Fibroblast of lung (primary cell): Measurements from ENCODE around the gene OLR1. TPM values are rescaled to one million over a fixed set of nuclear protein-coding genes. Genes with fewer than 3 reads are reported as not detected.
A peak's percentile ranks its signal among the peaks of the same experiment; 100 is the strongest.
"Not testable (repeated sequence)": the region's sequence is repeated elsewhere in the genome, so short reads cannot be mapped to it uniquely, and the experiment has no call there.

Experiments
- DNase-seq, 2 donors: peaks; one replicate each; pipeline versions ENCODE4 v3.0.0 to v3.0.0-alpha.2; 2010; ENCODE audit warnings: low read depth in 2 of 2
- H2AFZ ChIP-seq: 2 replicates; pipeline ENCODE4 v1.5.1; 2012; ENCODE audit warnings: low read length, control low read depth, inconsistent platforms
- H3K27ac ChIP-seq: 2 replicates; pipeline ENCODE4 v1.5.1; 2011; ENCODE audit warnings: low read length, control low read depth; ENCODE audit not compliant: insufficient read depth
- H3K27me3 ChIP-seq: 2 replicates; pipeline ENCODE4 v1.5.1; 2011; ENCODE audit warnings: mild to moderate bottlenecking, low read length; ENCODE audit not compliant: control insufficient read depth, insufficient read depth
- H3K36me3 ChIP-seq: 2 replicates; pipeline ENCODE4 v1.5.1; 2011; ENCODE audit warnings: low read length; ENCODE audit not compliant: control insufficient read depth, insufficient read depth
- H3K4me1 ChIP-seq: 2 replicates; pipeline ENCODE4 v1.5.1; 2011; ENCODE audit warnings: low read length; ENCODE audit not compliant: control insufficient read depth, insufficient read depth; ENCODE audit errors: extremely low read depth
- H3K4me2 ChIP-seq: 2 replicates; pipeline ENCODE4 v1.5.1; 2011; ENCODE audit warnings: low read length, control low read depth; ENCODE audit not compliant: insufficient read depth; ENCODE audit errors: extremely low read depth
- H3K4me3 ChIP-seq, 4 experiments: fragments of 200-600 bp in 1 of 4; sonication (generic) in 1 of 4; replicated peaks in 1 of 4; 2 replicates each; pipeline ENCODE4 v1.5.1; 2011 to 2016; ENCODE audit warnings: low read length in 4 of 4, low read depth in 3 of 4, mild to moderate bottlenecking in 3 of 4, control low read depth in 2 of 4, inconsistent platforms in 1 of 4, mixed read lengths in 1 of 4; ENCODE audit not compliant: insufficient read depth in 1 of 4; ENCODE audit errors: control extremely low read depth in 1 of 4
- H3K79me2 ChIP-seq: 2 replicates; pipeline ENCODE4 v1.5.1; 2012; ENCODE audit warnings: mild to moderate bottlenecking, low read length, inconsistent platforms; ENCODE audit not compliant: control insufficient read depth, insufficient read depth
- H3K9ac ChIP-seq: 2 replicates; pipeline ENCODE4 v1.5.1; 2011; ENCODE audit warnings: mild to moderate bottlenecking, low read length, control low read depth; ENCODE audit not compliant: insufficient read depth
- H3K9me3 ChIP-seq: 2 replicates; pipeline ENCODE4 v1.5.1; 2012; ENCODE audit warnings: low read depth, low read length; ENCODE audit not compliant: control insufficient read depth, insufficient read depth
- H4K20me1 ChIP-seq: 2 replicates; pipeline ENCODE4 v1.5.1; 2011; ENCODE audit warnings: low read length; ENCODE audit not compliant: control insufficient read depth, insufficient read depth; ENCODE audit errors: extremely low read depth
- EZH2 ChIP-seq: IDR thresholded peaks from 2 replicates; pipeline ENCODE4 v1.5.1; 2012; ENCODE audit warnings: low read length, control low read depth, mild to moderate bottlenecking; ENCODE audit errors: missing control alignments
- polyA minus RNA-seq: library from RNA; depleted of rRNA, polyadenylated mRNA; stranded (reverse); fragments of >200 nt; gene quantifications from 2 replicates; pipeline ENCODE4 v1.2.3, GENCODE V29; 2011; ENCODE audit warnings: low replicate concordance
- polyA plus RNA-seq, 2 donors: library from polyadenylated mRNA; depleted of rRNA in 1 of 2; stranded (reverse) in 1 of 2; unstranded in 1 of 2; fragments of >200 nt; gene quantifications; 2 replicates each; pipeline ENCODE4 v1.2.1, GENCODE V29; 2011 to 2012; ENCODE audit warnings: missing spikeins in 1 of 2
- total RNA-seq: library from RNA; depleted of rRNA; stranded (reverse); fragments of >200 nt; gene quantifications from 2 replicates; pipeline ENCODE4 v1.2.1, GENCODE V29; 2014
- TF ChIP-seq, protein P1 (sequence below), 2 donors: IDR thresholded peaks in 1 of 2; conservative IDR thresholded peaks in 1 of 2; 1 replicate in 1 of 2; 2 replicates in 1 of 2; pipeline ENCODE4 v1.5.1; 2011 to 2012; ENCODE audit warnings: low read length in 2 of 2, control low read depth in 1 of 2, inconsistent platforms in 1 of 2, low read depth in 1 of 2, mild to moderate bottlenecking in 1 of 2

The OLR1 gene
- total RNA-seq, result 0.26 and 1.2 TPM in 2 replicates
- 3.2 and 27.4 TPM in 2 replicates for polyA plus RNA-seq
- polyA plus RNA-seq (2012), result 1.5 and 14.3 TPM in 2 replicates
- 6.0 TPM in 1 of 2 replicates, not detected in the other for polyA minus RNA-seq

- no peak within 1 kb of the TSS for H3K4me3 ChIP-seq
- H3K27ac ChIP-seq, result no peak within 1 kb of the TSS
- H3K36me3 ChIP-seq, result no peaks in the 10 kb centered on the region
- no peak within 1 kb of the TSS for H2AFZ ChIP-seq
- H3K9me3 ChIP-seq, result no peaks in the 10 kb centered on the region
- no peaks in the 10 kb centered on the region for H4K20me1 ChIP-seq
- TF ChIP-seq EZH2, result no peak
- TF ChIP-seq, protein P1, sequence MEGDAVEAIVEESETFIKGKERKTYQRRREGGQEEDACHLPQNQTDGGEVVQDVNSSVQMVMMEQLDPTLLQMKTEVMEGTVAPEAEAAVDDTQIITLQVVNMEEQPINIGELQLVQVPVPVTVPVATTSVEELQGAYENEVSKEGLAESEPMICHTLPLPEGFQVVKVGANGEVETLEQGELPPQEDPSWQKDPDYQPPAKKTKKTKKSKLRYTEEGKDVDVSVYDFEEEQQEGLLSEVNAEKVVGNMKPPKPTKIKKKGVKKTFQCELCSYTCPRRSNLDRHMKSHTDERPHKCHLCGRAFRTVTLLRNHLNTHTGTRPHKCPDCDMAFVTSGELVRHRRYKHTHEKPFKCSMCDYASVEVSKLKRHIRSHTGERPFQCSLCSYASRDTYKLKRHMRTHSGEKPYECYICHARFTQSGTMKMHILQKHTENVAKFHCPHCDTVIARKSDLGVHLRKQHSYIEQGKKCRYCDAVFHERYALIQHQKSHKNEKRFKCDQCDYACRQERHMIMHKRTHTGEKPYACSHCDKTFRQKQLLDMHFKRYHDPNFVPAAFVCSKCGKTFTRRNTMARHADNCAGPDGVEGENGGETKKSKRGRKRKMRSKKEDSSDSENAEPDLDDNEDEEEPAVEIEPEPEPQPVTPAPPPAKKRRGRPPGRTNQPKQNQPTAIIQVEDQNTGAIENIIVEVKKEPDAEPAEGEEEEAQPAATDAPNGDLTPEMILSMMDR (conservative IDR thresholded peaks at IDR 0.05 in 1 of 2, IDR thresholded peaks at IDR 0.05 in 1 of 2; ENCODE audit: low read depth in 1 of 2, low read length in 2 of 2), result no peak
- H3K4me1 ChIP-seq, result peaks cover 4% of the 10 kb centered on the region
- H3K27me3 ChIP-seq, result no peaks in the 10 kb centered on the region
- no peak within 1 kb of the TSS for H3K9ac ChIP-seq
- no peak within 1 kb of the TSS for H3K4me2 ChIP-seq
- peak in 1 of 2 donors; percentile 30 for DNase-seq
- H3K79me2 ChIP-seq, result no peaks in the 10 kb centered on the region
These were observed at the start of gene OLR1 for GRCh38 chr12:10171973-10172728. TSS of gene OLR1 (minus strand) at chr12:10172132. CDS start at chr12:10172077, 55 bp downstream.

- Histone ChIP-seq H3K9me3 (no peaks in the 10 kb centered on the region), H3K27me3 (no peaks in the 10 kb centered on the region), H3K4me2 (no peak overlapping the region), H3K79me2 (peaks cover 8% of the 10 kb centered on the region), H4K20me1 (no peaks in the 10 kb centered on the region), H3K4me1 (no peaks in the 10 kb centered on the region), H3K4me3 (no peak overlapping the region), H3K36me3 (peaks cover 6% of the 10 kb centered on the region), H3K9ac (no peak overlapping the region), H3K27ac (no peak overlapping the region), H2AFZ (no peak overlapping the region)
- peak; percentile 70 to 84 for DNase-seq
- no peak for TF ChIP-seq EZH2
- TF ChIP-seq, protein P1 (conservative IDR thresholded peaks at IDR 0.05 in 1 of 2, IDR thresholded peaks at IDR 0.05 in 1 of 2; ENCODE audit: low read depth in 1 of 2, low read length in 2 of 2), result no peak
These were observed 48.6 kb upstream of the OLR1 start for GRCh38 chr12:10220398-10221077.

- Histone ChIP-seq H3K36me3 (peaks cover 8% of the 10 kb centered on the region), H3K4me2 (no peak overlapping the region), H4K20me1 (peaks cover 4% of the 10 kb centered on the region), H3K79me2 (peaks cover 24% of the 10 kb centered on the region), H3K9ac (no peak overlapping the region), H3K4me3 (no peak overlapping the region), H3K27me3 (no peaks in the 10 kb centered on the region), H2AFZ (no peak overlapping the region), H3K9me3 (no peaks in the 10 kb centered on the region), H3K27ac (no peak overlapping the region), H3K4me1 (peaks cover 4% of the 10 kb centered on the region)
- DNase-seq, result no peak
- TF ChIP-seq EZH2, result no peak
- TF ChIP-seq, protein P1 (conservative IDR thresholded peaks at IDR 0.05 in 1 of 2, IDR thresholded peaks at IDR 0.05 in 1 of 2; ENCODE audit: low read depth in 1 of 2, low read length in 2 of 2), result no peak
These were observed 46.1 kb upstream of the OLR1 start for GRCh38 chr12:10218021-10218420.

GRCh38 chr12:10215946-10216345, 44.0 kb upstream of the OLR1 start:
- peaks cover 24% of the 10 kb centered on the region for H3K79me2 ChIP-seq
- H4K20me1 ChIP-seq, H3K9ac ChIP-seq, H3K27me3 ChIP-seq, H3K4me1 ChIP-seq, H3K4me2 ChIP-seq, H2AFZ ChIP-seq, H3K9me3 ChIP-seq, H3K36me3 ChIP-seq, H3K27ac ChIP-seq, DNase-seq: not testable (repeated sequence)
- peak overlapping the region in 1 of 4 experiments; percentile 16 for H3K4me3 ChIP-seq
